ENCODE data around the gene FAM50A. TPM values are rescaled to one million over a fixed set of nuclear protein-coding genes. Genes with fewer than 3 reads are reported as not detected.
"Not testable (repeated sequence)": the region's sequence is repeated elsewhere in the genome, so short reads cannot be mapped to it uniquely, and the experiment has no call there.

The FAM50A gene
- total RNA-seq, 1 donor from 2014 or later, result 92.2 TPM

DNA sequence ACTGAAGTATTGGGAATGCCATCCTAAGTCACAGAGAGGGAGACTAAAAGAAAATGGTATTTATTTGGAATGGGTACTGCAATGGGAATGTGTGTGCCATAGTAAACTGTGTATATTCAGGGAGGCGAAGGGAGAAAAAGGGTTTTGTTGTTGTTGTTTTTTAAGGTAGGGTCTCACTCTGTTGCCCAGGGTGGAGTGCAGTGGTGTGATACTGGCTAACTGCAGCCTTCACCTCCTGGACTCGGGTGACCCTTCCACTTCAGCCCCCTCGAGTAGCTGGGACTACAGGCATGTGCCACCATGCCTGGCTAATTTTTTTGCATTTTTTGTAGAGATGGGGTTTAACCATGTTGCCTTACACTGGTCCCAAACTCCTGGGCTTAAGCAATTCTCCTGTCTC, 50.8 kb downstream of the FAM50A start:
- no peaks in the 10 kb centered on the region for H3K36me3 Mint-ChIP-seq (ENCODE audit: unreplicated experiment)
- H3K9me3 Mint-ChIP-seq (ENCODE audit: unreplicated experiment), result no peaks in the 10 kb centered on the region
- H3K4me1 Mint-ChIP-seq (ENCODE audit: unreplicated experiment), result peaks cover 9% of the 10 kb centered on the region
- H3K27ac Mint-ChIP-seq (ENCODE audit: unreplicated experiment), result no peak overlapping the region
- no peak for TF ChIP-seq CTCF (IDR thresholded peaks at IDR 0.05)
- DNase-seq (ENCODE audit: extremely low spot score, unreplicated experiment), result no peak
- H3K4me3 Mint-ChIP-seq (ENCODE audit: unreplicated experiment), result no peak overlapping the region
- no peaks in the 10 kb centered on the region for H3K27me3 Mint-ChIP-seq (ENCODE audit: unreplicated experiment)

- no peak for DNase-seq (ENCODE audit: extremely low spot score, unreplicated experiment)
- H3K36me3 Mint-ChIP-seq (ENCODE audit: unreplicated experiment), result no peaks in the 10 kb centered on the region
- H3K27ac Mint-ChIP-seq (ENCODE audit: unreplicated experiment), result no peak overlapping the region
- peaks cover 7% of the 10 kb centered on the region for H3K4me1 Mint-ChIP-seq (ENCODE audit: unreplicated experiment)
- no peaks in the 10 kb centered on the region for H3K9me3 Mint-ChIP-seq (ENCODE audit: unreplicated experiment)
- H3K4me3 Mint-ChIP-seq (ENCODE audit: unreplicated experiment), result no peak overlapping the region
- TF ChIP-seq CTCF (IDR thresholded peaks at IDR 0.05), result no peak
- no peaks in the 10 kb centered on the region for H3K27me3 Mint-ChIP-seq (ENCODE audit: unreplicated experiment)
Measured at GRCh38 chrX:154495472-154495922, 51.6 kb downstream of the FAM50A start.

GRCh38 chrX:154496591-154497137, 52.7 kb downstream of the FAM50A start:
- H3K27ac Mint-ChIP-seq (ENCODE audit: unreplicated experiment); H3K9me3 Mint-ChIP-seq (ENCODE audit: unreplicated experiment); H3K4me1 Mint-ChIP-seq (ENCODE audit: unreplicated experiment); H3K4me3 Mint-ChIP-seq (ENCODE audit: unreplicated experiment); H3K27me3 Mint-ChIP-seq (ENCODE audit: unreplicated experiment); DNase-seq (ENCODE audit: extremely low spot score, unreplicated experiment); H3K36me3 Mint-ChIP-seq (ENCODE audit: unreplicated experiment): not testable (repeated sequence)

Small RNAs within 50 kb of the gene (microRNA-seq; reads per million reads assigned to microRNA genes)
- gene MIR6858 (ENCODE audit: unreplicated experiment), result 2.7 reads per million

Other genes with a start within 250 kb of the FAM50A start
- not detected in 2 replicates for gene OPN1MW2, start 224.4 kb upstream of the FAM50A start, total RNA-seq
- not detected in 2 replicates for gene OPN1MW3, start 186.6 kb upstream of the FAM50A start, total RNA-seq
- not detected in 2 replicates for gene TEX28, start 149.0 kb upstream of the FAM50A start, total RNA-seq
- gene TKTL1, start 148.3 kb upstream of the FAM50A start, total RNA-seq, result not detected in 2 replicates
- 2,024 and 2,203 TPM in 2 replicates for gene FLNA, start 69.5 kb upstream of the FAM50A start, total RNA-seq
- gene EMD, start 64.8 kb upstream of the FAM50A start, total RNA-seq, result 68.9 and 73.1 TPM in 2 replicates
- gene RPL10, start 45.8 kb upstream of the FAM50A start, total RNA-seq, result 2,857 and 2,892 TPM in 2 replicates
- 27.9 and 28.1 TPM in 2 replicates for gene DNASE1L1, start 34.9 kb upstream of the FAM50A start, total RNA-seq
- 46.2 and 47.3 TPM in 2 replicates for gene TAFAZZIN, start 32.6 kb upstream of the FAM50A start, total RNA-seq
- 144 and 153 TPM in 2 replicates for gene ATP6AP1, start 15.5 kb upstream of the FAM50A start, total RNA-seq
- gene GDI1, start 7.0 kb upstream of the FAM50A start, total RNA-seq, result 135 and 152 TPM in 2 replicates
- gene PLXNA3, start 14.1 kb downstream of the FAM50A start, total RNA-seq, result 107 and 108 TPM in 2 replicates
- gene LAGE3, start 35.1 kb downstream of the FAM50A start, total RNA-seq, result 15.6 and 19.6 TPM in 2 replicates
- gene UBL4A, start 42.5 kb downstream of the FAM50A start, total RNA-seq, result 17.4 and 18.5 TPM in 2 replicates
- 20.6 and 22.4 TPM in 2 replicates for gene SLC10A3, start 46.5 kb downstream of the FAM50A start, total RNA-seq
- gene FAM3A, start 72.1 kb downstream of the FAM50A start, total RNA-seq, result 38.2 and 40.4 TPM in 2 replicates
- gene G6PD, start 102.7 kb downstream of the FAM50A start, total RNA-seq, result 103 and 108 TPM in 2 replicates
- 23.6 and 25.0 TPM in 2 replicates for gene IKBKG, start 103.5 kb downstream of the FAM50A start, total RNA-seq
- not detected in 2 replicates for gene CTAG1A, start 141.0 kb downstream of the FAM50A start, total RNA-seq
- gene CTAG1B, start 175.1 kb downstream of the FAM50A start, total RNA-seq, result not detected in 2 replicates
- not detected in 2 replicates for gene CTAG2, start 209.4 kb downstream of the FAM50A start, total RNA-seq

All from osteocyte (in vitro differentiated cells).